Body of pancreas (tissue), 4 donors: ENCODE data around the gene SPRED1. TPM values are rescaled to one million over a fixed set of nuclear protein-coding genes. Genes with fewer than 3 reads are reported as not detected.
A peak's percentile ranks its signal among the peaks of the same experiment; 100 is the strongest.

Experiments used
- ATAC-seq: fragments of 150-250 bp; one replicate; pipeline ENCODE4 v1.9.1; 2016
- DNase-seq, 4 donors: peaks; one replicate each; pipeline ENCODE4 v3.0.0-alpha.2; 2019
- H3K27ac ChIP-seq, 4 donors: fragments of 200-600 bp; sonication (generic); 1 replicate in 3 of 4; 2 replicates in 1 of 4; pipeline versions ENCODE4 v1.5.1 to v1.6.1; 2016 to 2019; ENCODE audit warnings: mild to moderate bottlenecking in 1 of 4, mixed read lengths in 1 of 4, moderate library complexity in 1 of 4
- H3K27me3 ChIP-seq, 2 donors: fragments of 200-600 bp; sonication (generic); one replicate each; pipeline ENCODE4 v1.6.0; 2016; ENCODE audit warnings: mild to moderate bottlenecking in 1 of 2
- H3K36me3 ChIP-seq, 2 donors: fragments of 200-600 bp; sonication (generic); replicated peaks in 1 of 2; 2 replicates each; pipeline ENCODE4 v1.5.1; 2016; ENCODE audit warnings: low read depth in 2 of 2; ENCODE audit not compliant: insufficient read depth in 1 of 2
- H3K4me1 ChIP-seq: fragments of 200-600 bp; sonication (generic); one replicate; pipeline ENCODE4 v1.6.0; 2016
- H3K4me3 ChIP-seq, 2 donors: fragments of 200-600 bp; sonication (generic); 1 replicate in 1 of 2; 2 replicates in 1 of 2; pipeline ENCODE4 v1.5.1; 2016 to 2019
- H3K9me3 ChIP-seq, 3 donors: fragments of 200-600 bp; sonication (generic); 1 replicate in 2 of 3; 2 replicates in 1 of 3; pipeline ENCODE4 v1.5.1; 2016
- CTCF ChIP-seq, 7 experiments: fragments of 450-650 bp in 4 of 7; fragments of 200-600 bp in 3 of 7; sonication (generic) in 3 of 7; IDR thresholded peaks; one replicate each; pipeline ENCODE4 v1.5.1; 2016 to 2019; ENCODE audit warnings: antibody characterized with exemption in 7 of 7
- POLR2A ChIP-seq, 3 donors: fragments of 450-650 bp; IDR thresholded peaks; one replicate each; pipeline ENCODE4 v1.6.1; 2016; ENCODE audit warnings: antibody characterized with exemption in 3 of 3, mild to moderate bottlenecking in 2 of 3
- WGBS, 2 donors: methylation state at CpG; one replicate each; pipeline ENCODE4 v1.1.5; 2017; 5-methylcytosine and 5-hydroxymethylcytosine counted together
- intact Hi-C: fragments of 100-400 bp; cut with DNase I; formaldehyde crosslinking; loops from one replicate; pipeline ENCODE4 v1.15.1; 2023
- total RNA-seq, 2 donors: library from RNA; depleted of rRNA; stranded (reverse); fragments of >200 nt; gene quantifications; one replicate each; pipeline ENCODE4 v1.1.0, GENCODE V29; 2016

SPRED1 gene
- total RNA-seq, 2 donors from 2014 or later = 11.7 to 12.9 TPM

- DNase-seq = no peak
Measured at GRCh38 chr15:38349251-38349650, 96.6 kb downstream of the SPRED1 start.

GRCh38 chr15:38351466-38351865 is 98.8 kb downstream of the SPRED1 start:
- DNase-seq (no peak), ATAC-seq (no peak)
- H3K9me3 ChIP-seq = no peaks in the 10 kb centered on the region
- TF ChIP-seq CTCF (IDR thresholded peaks at IDR 0.05) (no peak), POLR2A (IDR thresholded peaks at IDR 0.05) (no peak)
- H3K4me1 ChIP-seq = no peaks in the 10 kb centered on the region
- no peaks in the 10 kb centered on the region for H3K27me3 ChIP-seq
- intact Hi-C loops = no loop called here
- H3K36me3 ChIP-seq = peaks cover 0 to 2% of the 10 kb centered on the region in 2 donors
- no peak overlapping the region for H3K27ac ChIP-seq
- WGBS, 2 donors = 91% methylated on average over 8 of the region's 8 CpGs
- no peak overlapping the region for H3K4me3 ChIP-seq

More at GRCh38 chr15:38349251-38349650, 96.6 kb downstream of the SPRED1 start:
- H3K4me3 ChIP-seq = no peak overlapping the region
- no peaks in the 10 kb centered on the region for H3K9me3 ChIP-seq
- no peak overlapping the region for H3K27ac ChIP-seq
- H3K36me3 ChIP-seq = peaks cover 0 to 2% of the 10 kb centered on the region in 2 donors
- WGBS, 2 donors = 78 to 81% methylated on average over 3 of the region's 3 CpGs
- ATAC-seq = no peak
- H3K27me3 ChIP-seq = no peaks in the 10 kb centered on the region
- TF ChIP-seq CTCF (IDR thresholded peaks at IDR 0.05) (no peak), POLR2A (IDR thresholded peaks at IDR 0.05) (no peak)
- no peaks in the 10 kb centered on the region for H3K4me1 ChIP-seq
- intact Hi-C loops = no loop called here

GRCh38 chr15:38354315-38354929 is 101.8 kb downstream of the SPRED1 start:
- H3K27me3 ChIP-seq = no peaks in the 10 kb centered on the region
- H3K4me3 ChIP-seq = no peak overlapping the region
- no peak for ATAC-seq
- no peaks in the 10 kb centered on the region for H3K4me1 ChIP-seq
- WGBS, 2 donors = 37 to 38% methylated on average over 3 of the region's 3 CpGs
- no peak overlapping the region for H3K27ac ChIP-seq
- intact Hi-C loops = no loop called here
- TF ChIP-seq CTCF (IDR thresholded peaks at IDR 0.05) = peak; percentile 41 to 71 (median 64)
- no peak for TF ChIP-seq POLR2A (IDR thresholded peaks at IDR 0.05)
- peaks cover 0 to 2% of the 10 kb centered on the region in 2 donors for H3K36me3 ChIP-seq
- DNase-seq = peak; percentile 46 to 65 (median 56)
- no peaks in the 10 kb centered on the region for H3K9me3 ChIP-seq

- Histone ChIP-seq H3K4me1 (no peaks in the 10 kb centered on the region), H3K27me3 (no peaks in the 10 kb centered on the region), H3K4me3 (no peak overlapping the region), H3K9me3 (no peaks in the 10 kb centered on the region), H3K36me3 (no peaks in the 10 kb centered on the region), H3K27ac (no peak overlapping the region)
- intact Hi-C loops = no loop called here
- TF ChIP-seq POLR2A (IDR thresholded peaks at IDR 0.05) (no peak), CTCF (IDR thresholded peaks at IDR 0.05) (no peak)
- 33 to 52% methylated on average over 3 of the region's 3 CpGs for WGBS, 2 donors
- ATAC-seq (no peak), DNase-seq (no peak)
Measured at GRCh38 chr15:38362355-38362754, 109.7 kb downstream of the SPRED1 start.

- WGBS, 2 donors = 70 to 73% methylated on average over 2 of the region's 2 CpGs
- Histone ChIP-seq H3K27ac (no peak overlapping the region), H3K27me3 (no peaks in the 10 kb centered on the region), H3K4me1 (no peaks in the 10 kb centered on the region), H3K9me3 (no peaks in the 10 kb centered on the region), H3K36me3 (no peaks in the 10 kb centered on the region), H3K4me3 (no peak overlapping the region)
- intact Hi-C loops = no loop called here
- DNase-seq (no peak), ATAC-seq (no peak)
- TF ChIP-seq POLR2A (IDR thresholded peaks at IDR 0.05) (no peak), CTCF (IDR thresholded peaks at IDR 0.05) (no peak)
Measured at GRCh38 chr15:38367476-38367875, 114.8 kb downstream of the SPRED1 start.
